Fibroblast of skin of left quadriceps (primary cell): ENCODE results near the gene SH3RF3.

Experiments used
- DNase-seq, 2 experiments: peaks; one replicate each; pipeline ENCODE4 v3.0.0-alpha.2; 2013; ENCODE audit warnings: low read depth in 2 of 2

Gene SH3RF3

DNA sequence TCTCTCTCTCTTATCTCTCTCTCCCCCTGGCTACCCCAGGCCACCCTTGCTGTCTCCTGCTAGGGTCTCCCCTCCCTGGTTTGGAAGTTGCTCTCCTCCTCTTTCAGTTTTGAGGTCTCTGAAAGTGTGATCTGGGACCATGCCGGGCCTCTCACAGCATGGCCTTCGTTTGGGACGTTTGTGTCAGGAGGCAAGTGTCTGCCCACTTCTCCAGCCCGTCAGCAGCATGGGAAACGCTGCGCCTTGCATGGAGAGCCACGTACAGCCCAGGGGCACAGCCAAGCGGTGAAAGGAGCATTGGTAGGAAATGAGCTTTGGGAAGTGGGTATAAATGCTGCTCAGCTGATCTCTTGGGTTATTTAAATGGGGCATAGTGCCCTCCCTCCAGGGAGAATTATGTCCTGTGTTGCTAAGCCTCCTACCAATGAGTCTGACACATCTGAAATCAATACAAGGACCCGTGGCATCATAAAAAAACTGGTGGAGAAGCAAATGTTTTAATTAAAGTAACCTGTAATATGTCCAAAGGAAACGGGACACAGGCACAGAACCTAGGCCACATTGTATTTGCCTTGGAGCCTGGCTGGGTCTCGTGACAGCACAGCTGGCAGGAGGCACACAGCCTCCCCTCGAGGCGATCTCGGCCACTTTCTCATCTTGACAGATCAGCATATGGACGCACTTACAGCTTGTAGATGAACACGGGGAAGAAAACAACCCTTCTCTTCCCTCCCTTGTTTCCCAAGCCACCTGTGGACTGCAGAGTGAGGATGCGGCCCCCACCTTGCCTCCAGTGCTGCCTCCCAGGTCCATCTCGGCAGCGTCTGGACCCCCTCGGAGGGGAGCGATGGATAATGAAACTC, 72.7 kb downstream of the SH3RF3 start:
- DNase-seq = no peak

DNA sequence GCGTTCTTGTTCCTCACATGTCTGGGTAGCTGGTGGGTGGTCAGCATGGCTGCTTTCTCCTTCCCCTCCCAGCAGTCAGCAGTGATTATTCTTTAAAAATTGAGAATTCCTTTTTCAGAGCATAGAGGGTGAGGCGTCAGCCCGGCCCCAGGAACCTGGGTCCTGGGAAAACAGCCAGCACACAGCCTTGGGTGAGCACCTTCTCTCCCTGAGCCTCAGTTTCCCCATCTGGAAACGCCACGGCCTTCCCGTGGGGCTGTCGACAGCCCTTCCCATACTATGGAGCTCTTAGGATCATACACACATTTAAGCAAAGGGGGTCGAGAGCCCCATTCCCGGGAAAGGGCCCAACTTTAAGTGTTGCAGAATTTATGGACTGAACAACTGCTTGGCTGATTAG, 73.5 kb downstream of the SH3RF3 start:
- DNase-seq = no peak

DNA sequence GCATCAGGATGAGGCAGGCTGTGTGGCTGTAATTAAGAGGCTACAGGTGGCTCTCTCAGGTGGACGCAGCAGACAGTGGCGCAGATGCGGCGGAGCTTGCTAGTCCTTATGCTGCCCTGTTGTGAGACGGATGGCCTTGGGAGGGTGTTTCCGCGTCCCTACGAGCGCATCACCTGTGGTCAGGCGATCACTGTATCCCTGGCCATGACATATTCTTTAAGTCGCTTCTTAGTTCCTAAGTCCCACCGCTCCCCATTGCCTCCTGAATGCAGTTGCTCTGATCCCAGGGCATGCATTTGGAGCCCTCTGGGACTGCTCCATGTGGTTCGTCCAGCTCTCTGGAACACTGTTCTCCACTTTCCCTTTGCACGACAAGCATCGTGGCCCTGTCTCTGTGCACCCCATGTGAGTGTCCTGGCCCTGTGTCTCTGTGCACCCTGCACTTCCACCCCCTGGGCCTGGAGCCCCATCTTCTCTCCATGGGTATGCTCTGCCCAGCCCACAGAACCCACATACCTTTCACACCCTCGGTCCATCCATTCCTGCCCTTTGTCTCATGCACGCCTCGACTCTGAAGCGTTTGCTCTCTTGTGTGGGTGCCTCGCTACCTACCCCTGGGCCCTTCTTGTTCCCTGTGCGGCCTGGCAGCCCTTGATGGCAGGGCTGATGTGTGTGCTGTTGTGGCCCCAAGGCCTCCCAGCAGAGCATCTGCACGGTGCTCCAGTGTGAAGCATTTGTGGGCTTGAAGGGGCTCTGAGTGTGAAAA, 74.4 kb downstream of the SH3RF3 start:
- DNase-seq = no peak

DNA sequence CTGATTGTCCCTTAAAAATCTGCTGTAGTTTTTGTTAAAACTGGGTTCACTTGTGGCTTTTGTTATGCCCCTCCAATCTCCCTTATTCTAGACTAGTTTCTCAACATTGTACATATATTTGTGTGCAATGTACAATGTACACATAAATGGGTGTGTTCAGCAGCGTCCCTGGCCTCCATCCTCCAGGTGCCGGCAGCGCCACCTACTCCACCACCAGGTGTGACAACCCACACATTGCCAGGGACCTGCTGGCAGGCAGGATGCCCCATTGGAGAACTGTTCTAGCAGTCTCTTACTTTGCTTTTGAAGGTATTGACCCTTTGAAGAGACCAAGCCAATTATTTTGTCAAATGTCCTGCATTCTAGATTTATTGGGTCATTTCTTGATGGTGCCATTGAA, 75.4 kb downstream of the SH3RF3 start:
- no peak for DNase-seq

DNA sequence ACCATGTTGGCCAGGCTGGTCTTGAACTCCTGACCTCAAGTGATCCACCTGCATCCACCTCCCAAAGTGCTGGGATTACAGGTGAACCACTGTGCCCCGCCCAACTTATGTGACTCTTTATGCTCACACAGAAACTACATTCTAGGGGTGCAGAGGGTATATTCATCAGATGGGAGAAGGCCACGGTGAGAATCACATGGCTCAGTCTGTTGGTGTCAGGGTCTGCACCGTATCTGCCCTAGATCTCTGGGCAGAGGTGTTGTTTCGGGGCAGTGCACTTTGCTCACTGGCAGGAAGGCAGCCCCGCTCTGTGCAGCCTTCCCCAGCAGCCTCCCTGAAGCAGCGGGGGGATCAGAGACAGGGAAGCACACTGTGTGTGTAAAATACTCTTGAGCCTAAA, 76.4 kb downstream of the SH3RF3 start:
- DNase-seq = no peak

DNA sequence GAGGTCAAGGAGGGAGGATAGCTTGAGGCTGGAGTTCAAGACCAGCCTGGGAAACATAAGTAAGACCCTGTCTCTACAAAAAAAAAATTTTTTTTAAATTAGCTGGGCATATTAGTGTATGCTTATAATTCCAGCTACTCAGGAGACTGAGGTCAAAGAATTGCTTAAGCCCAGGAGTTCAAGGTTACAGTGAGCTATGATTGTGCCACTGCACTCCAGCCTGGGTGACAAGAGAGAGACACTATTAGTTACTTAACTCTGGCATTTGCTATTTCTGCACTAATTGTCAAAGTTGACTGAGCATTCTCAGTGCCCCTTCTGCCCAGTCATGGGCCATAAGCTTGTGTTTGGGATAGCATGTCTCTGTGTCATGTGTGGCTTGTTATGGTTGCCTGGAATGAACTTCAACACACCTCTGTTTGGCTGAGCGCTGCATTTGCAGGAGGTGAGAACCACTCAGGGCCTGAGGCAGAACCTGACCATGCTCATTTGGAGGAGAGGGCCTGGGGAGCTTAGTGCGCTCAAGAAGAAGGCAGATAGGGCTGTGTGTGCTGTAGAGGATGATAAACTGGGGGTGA, 77.7 kb downstream of the SH3RF3 start:
- no peak for DNase-seq

DNA sequence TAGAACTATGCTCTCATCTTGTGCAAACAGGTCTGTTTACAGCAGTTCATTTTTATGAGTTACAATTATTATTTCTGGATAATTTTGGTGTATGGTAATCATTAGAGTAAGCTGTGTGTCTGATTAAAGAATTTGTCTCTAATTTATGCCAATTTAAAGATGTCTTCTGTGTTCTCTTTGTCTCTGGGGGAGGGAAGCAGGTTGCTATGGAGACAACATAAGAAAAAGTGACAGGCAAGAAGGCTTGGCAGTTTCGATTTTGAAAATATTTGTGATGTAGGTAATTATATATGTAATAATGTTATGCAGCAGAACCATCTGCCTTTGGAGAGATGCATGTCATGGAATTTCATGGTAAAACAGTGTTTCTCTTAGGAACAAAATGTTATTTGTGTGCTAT, 78.2 kb downstream of the SH3RF3 start:
- no peak for DNase-seq

DNA sequence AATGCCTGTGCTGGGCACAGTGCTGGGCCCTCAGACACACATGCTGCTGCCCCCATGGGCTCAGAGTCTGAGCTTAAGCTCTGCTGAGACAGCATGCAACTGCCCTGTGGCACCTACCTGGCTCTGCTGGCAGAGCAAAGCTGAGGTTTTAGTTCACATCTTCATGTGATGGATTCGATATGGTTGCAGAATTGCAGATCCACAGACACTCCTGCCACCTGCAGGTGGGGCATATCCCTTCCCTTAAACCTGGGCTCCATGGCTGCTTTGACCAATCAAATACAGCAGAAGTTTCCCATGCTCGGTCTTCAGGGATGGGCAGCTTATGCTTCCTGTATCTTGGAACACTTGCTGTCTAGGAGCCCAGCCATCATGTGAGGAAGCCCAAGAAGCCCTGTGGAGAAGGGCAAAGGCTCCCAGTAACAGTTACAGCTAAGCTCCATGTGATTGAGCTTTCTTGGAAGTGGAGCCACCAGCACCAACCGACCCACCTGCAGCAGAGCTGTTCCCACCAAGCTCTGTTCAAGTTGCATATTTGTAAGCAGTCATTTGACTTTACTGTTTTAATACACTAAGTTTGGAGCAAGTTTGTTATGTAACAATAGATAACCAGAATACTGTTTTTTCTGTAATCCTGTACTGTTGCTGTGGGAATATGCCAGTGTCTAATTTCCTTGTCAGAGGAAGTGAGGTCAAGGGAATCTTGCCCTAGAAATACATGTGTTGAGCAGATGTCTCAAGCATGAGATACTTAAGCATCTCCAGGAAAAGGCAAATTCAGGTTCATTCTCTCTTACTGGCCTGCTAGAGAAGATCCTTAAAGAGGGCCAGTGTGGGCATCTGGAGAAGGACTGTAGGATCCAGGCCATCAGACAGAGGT, 79.3 kb downstream of the SH3RF3 start:
- peak; percentile 61 to 62 for DNase-seq

DNA sequence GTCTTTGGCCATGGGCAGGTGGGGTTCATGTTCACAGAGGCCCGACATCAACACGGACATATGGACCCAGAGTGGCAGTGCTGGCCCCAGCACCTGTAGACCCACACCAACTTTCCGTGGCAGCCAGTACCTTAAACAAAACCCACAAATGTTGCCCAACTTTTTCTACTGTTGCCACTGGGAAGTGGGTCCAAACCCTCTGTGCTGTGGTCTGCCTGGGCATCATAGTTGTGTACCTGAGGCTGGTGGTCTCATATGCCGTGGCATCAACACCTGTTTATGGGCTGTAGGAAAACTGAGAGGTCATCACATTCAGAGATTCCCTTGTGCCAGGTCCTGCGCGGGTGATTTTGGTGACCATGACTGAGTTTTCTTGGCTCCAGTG, 79.9 kb downstream of the SH3RF3 start:
- DNase-seq = no peak

DNA sequence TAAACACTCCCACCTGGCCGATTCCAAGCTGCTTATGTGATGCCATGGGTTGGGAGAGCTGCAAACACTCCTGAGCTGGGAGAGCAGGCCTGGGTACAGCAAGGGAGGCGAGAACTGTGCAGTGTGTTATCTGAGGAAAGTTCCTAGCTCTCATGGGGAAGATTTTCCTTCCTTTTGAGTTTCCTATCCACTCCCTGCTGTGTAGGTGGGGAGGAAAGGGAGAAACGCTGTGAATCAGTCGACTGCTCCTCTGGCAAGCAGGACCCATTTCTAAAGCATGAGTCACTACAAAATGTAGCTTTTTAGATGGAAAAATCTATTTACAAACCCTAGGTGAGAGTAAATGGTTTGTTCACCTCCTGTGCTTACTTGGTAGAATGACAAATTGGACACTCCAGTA, 80.4 kb downstream of the SH3RF3 start:
- DNase-seq = peak; percentile 37 to 40

DNA sequence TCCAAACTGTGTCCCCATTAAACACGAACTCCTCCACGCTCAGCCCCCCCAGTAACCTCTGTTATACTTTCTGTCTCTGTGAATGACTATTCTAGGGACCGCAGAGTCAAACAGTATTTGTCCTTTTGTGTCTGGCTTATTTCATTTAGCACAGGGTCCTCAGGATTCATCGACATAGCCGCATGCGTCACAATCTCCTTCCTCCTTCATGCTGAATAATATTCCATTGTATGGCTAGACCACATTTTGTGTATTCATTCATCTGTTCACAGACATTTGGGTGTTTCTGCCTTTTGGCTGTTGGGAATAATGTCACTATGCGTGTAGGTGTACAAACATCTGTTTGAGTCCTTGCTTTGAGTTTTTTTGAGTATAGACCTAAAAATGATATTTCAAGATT, 80.9 kb downstream of the SH3RF3 start:
- DNase-seq = no peak

DNA sequence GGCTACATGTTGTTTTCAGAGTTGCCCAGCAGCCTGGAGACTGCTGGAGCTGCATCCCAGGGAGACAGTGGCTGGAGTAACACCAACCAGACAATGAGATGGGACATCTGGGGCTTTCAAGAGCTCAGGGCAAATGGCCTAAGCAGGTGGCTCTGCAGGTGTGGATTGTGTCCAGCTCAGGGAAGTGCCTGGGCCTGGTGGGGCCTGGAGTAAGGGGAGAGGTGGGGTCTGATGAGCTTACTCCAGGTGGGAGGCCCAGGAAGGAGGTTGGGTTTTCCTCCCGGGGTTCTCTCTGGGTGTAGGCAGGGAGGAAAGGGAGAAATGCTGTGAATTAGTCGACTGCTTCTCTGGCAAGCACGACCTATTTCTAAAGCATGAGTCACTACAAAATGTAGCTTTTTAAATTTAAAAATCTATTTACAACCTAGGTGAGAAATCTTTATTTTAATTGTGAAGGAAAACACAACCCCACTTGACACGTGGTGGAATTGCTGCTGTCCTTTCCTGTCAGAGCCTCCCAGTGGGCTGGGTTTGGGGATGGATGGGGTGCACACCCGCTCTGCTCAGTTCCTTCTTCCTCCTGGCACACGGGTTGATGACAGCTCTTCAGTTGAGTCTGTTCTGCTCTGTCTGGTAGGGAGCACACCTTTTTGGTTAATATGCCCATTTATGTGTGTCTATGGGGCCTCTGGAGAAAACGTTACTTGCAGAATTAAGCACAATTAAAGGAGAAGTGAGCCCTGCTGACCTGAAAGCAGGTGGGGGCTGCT, 81.6 kb downstream of the SH3RF3 start:
- no peak for DNase-seq

DNA sequence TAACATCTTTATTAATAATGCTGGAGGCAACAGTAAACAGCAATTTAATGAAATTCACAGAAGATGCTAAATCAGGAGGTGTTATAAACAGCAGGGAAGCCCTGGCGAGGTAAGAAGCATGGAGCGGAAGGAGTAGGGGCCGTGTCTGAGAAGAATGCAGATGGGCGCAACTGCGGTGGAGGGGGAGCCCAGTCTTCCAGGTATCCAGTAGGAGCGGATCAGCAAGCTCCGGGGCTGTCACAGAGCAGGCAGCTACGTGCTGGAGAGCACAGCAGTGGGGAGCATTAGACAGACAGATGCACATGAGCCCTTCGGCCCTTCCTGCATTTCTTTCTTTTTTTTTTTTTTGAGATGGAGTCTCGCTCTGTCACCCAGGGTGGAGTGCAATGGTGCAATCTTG, 82.3 kb downstream of the SH3RF3 start:
- no peak for DNase-seq

DNA sequence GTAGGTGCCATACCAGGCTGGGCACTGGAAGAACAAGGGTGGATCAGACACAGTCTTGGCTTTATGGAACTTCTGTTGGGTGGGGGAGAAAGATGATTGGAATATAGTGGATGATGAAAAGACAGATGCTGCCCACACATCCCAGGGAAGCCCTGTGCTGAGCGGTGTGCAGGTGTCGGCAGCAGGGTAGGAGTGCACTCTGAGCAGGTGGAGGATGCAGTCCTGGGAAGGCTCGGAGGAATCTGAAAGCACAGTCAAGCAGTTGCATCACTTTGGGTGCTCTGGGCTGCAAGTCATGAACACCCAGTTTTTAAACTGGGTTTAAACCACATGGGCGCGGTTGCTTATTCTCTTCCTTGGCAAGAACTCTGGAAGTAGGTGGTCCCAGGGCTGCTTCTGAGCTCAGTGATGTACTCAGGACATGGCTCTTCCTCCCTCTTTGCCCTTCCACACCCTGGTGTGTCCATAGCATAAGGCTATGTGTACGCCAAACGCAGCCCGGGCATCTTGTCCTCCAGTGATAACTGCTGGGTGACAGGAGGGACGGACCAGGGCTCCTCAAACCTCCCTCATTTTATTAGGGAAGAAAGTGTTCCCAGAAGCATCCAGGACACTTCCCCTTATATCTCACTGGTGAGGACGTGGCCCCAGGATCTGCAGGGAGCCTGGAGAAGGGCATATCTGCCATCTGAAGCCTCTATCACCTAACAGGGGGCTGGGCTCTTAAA, 84.0 kb downstream of the SH3RF3 start:
- DNase-seq = no peak

DNA sequence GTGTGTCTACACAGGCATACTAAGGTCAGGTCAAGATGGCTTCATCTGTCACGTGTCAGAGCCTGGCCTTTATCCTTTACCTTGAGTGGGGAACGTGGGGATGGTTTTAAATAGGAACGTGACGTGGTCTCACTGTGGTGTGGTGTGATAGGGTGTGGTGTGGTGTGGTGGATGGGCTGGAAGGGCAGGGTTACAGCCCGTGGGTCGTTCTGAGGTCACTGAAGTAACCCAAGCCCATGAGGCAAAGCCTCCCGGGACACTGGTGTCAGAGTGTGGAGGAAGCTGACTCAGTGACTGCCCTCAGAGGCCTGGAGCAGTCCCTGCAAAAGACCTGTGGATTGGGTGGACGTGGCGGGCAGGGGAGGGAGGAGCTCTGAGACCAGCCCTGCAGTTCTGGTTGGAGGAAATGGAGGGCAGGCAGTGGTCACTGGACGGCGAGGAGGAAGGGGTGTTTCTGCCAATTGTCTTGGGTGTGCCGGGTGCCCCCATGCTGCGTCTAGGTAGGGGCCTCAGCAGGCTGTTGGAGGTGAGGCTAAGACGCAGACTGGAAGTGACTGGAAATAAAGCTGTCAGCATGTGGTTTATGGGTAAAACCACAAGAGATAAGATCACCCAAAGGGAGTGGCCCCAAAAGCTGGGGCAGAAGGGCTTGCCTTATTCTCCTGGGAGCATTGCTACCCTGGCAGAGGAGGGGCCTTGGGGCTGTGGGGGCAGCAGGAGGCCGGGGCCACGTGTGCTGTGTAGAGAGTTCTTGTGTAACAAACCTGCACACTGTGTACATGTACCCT, 84.8 kb downstream of the SH3RF3 start:
- DNase-seq = peak; percentile 27 to 47

DNA sequence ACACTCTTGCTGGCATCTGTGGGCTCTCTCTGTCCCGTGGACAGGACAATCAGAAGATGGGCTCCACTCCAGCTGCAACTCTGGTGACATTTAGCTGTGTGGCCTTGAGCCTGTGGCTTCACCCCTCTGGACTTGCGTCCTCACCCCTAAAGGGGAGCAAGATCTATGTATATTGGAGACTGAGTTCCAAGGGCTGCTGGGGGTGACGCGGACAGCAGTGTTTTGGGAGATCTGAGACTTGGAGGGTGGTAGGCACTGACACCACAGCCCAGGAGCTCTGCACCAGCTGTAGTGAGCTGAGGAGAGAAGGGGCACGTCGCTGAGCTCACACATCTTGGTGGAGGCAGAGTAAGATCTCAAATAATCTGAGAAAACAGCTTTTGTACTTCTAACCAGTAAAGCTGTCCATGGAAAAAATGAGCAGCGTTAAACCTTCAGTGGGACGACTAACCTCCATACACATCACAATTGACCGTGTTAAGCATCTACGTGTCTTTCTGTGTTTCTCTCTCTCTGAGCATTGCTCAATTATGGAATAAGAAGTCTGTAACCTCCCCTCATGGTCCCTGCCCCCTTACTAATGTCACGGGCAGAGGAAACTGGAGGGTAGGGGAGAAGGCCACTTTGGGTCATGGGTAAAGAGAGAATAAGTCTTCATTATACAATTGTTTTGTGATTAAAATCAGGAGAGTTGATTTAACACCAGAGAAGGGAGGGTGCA, 85.8 kb downstream of the SH3RF3 start:
- DNase-seq = no peak

DNA sequence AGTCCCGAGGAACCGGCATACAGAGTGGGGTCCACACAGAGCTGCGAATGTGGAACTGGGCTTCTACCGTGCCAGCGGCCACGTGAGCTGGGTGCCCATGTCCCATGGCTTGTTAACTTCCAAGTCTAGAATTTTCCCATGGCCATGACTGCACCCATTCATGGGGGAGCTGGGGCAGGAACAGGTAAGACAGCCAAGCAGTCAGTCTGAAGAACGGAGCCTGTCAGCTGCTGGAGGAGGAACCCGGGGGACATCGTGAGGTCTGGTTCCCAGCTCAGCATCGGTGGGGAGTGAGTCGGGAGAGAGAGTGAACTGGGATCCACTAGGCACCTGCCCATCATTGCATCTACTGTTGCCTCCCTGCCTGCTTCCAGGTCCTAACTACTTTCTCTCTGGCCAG, 86.9 kb downstream of the SH3RF3 start:
- DNase-seq = no peak

DNA sequence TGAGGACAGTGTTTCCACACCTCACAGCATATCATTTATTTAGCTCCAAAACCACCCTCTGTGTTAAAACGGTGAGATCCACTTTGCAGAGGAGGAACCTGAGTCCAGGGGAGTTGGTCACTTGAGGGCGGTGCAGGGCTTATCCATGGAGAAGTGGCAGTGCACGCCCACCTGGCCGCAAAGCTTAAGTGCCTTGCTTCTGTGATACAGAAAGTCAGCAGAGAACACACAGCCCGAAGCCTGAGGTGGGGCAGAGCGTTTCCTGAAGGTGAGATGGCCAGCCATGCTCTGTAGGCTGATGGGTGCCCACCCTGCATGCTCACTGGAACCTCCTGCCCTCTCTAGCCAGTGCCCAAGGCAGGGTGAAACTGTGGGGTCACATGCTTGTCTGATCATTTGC, 87.3 kb downstream of the SH3RF3 start:
- DNase-seq = no peak
